Left colon (tissue), 2 donors: ENCODE data around the gene C22orf15. TPM values are rescaled to one million over a fixed set of nuclear protein-coding genes. Genes with fewer than 3 reads are reported as not detected.

ENCODE experiments used
- ATAC-seq: fragments of 200-7000 bp; cut with Tn5 transposase; one replicate; pipeline ENCODE4 v1.9.1; 2020; ENCODE audit warnings: mild to moderate bottlenecking, moderate library complexity
- DNase-seq, 2 donors: peaks; one replicate each; pipeline ENCODE4 v3.0.0-alpha.2; 2020
- intact Hi-C, 2 donors: fragments of 100-400 bp; cut with DNase I in 1 of 2; cut with micrococcal nuclease in 1 of 2; formaldehyde crosslinking; loops; one replicate each; pipeline versions ENCODE4 v1.11.2 to v1.14.0; 2022; cut with DNase I, micrococcal nuclease
- total RNA-seq, 2 donors: library from RNA; stranded (reverse); fragmentation: NEBNext Ultra II Directional; extraction: Animal tissue kit (Norgen Biotek cat#: 25700); gene quantifications; one replicate each; pipeline ENCODE4 v1.2.1, GENCODE V29; 2021
- donor health status: DM: no; HTN: no; CAD: no.
- donor health status: DM: yes; HTN: yes; CAD: no.

C22orf15 gene
- total RNA-seq, 2 donors from 2014 or later = not detected

DNA sequence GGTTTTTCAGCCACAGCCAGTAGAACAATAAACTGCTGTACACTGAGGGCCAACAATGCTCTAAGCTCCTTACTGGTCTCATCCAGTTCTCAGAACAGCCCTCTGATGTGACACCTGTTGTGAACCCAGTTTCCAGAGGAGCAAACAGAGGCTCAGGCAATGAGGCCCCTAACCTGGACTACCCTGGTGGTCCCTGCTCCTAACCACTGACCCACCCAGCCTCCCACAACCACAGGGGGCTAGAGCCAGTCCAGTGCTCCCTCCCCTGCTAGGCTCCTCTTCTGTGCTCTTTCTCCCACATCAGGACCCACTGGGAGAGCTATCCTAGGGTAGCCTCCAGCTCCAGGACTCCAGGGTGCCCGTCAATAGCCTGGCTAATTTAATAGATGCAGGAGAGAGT lies 19.9 kb downstream of the C22orf15 start:
- intact Hi-C loops = no loop called here
- ATAC-seq (no peak), DNase-seq (no peak)

GRCh38 chr22:23783265-23784150 lies 20.7 kb downstream of the C22orf15 start:
- DNase-seq = no peak
- intact Hi-C loops = no loop called here
- no peak for ATAC-seq

DNA sequence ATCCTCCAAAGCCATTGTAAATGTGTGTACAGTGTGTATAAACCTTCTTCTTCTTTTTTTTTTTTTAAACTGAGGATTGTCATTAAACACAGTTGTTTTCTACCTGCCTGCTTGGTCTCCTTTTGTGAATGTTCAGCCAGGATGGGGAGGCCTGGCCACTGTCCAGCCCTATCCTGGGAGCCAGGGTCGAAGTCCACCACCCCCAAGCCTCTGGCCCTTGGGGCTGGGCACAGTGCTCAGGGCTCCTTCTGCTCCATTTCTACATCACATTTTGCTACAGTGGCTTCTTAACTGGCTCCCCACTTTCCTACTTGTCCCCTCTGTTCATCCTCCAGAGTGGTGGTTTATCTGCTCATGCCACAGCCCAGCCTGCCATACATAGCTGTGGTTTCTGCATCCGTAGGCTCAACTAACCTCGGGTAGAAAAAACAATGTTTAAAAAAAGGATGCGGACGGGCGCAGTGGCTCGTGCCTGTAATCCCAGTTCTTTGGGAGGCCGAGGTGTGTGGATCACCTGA lies 21.5 kb downstream of the C22orf15 start:
- peak; percentile 47 for ATAC-seq
- intact Hi-C loops = no loop called here
- peak in 1 of 2 donors; percentile 72 for DNase-seq

DNA sequence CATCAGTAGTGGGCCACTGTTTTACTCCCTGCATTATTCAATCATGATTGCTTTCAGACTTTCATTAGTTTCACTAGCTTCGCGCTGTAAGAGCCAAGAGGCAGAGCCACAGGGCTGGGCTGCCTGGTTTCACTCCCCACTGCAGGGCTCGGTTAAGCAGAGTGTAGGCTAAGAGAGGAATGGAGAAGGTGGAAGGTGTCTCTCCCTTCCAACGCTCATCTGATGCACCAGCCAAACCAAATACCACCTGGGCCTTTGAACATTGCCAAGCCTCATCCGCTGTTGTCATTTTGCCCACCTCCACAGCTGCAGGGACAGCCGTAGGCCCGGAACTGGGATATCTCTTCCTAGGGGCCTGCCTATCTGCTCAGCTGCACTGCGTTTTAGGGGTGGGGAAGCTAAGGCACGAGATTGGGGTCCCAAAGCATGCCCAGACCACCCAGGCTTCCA lies 23.5 kb downstream of the C22orf15 start:
- ATAC-seq = no peak
- intact Hi-C loops = no loop called here
- DNase-seq = no peak

DNA sequence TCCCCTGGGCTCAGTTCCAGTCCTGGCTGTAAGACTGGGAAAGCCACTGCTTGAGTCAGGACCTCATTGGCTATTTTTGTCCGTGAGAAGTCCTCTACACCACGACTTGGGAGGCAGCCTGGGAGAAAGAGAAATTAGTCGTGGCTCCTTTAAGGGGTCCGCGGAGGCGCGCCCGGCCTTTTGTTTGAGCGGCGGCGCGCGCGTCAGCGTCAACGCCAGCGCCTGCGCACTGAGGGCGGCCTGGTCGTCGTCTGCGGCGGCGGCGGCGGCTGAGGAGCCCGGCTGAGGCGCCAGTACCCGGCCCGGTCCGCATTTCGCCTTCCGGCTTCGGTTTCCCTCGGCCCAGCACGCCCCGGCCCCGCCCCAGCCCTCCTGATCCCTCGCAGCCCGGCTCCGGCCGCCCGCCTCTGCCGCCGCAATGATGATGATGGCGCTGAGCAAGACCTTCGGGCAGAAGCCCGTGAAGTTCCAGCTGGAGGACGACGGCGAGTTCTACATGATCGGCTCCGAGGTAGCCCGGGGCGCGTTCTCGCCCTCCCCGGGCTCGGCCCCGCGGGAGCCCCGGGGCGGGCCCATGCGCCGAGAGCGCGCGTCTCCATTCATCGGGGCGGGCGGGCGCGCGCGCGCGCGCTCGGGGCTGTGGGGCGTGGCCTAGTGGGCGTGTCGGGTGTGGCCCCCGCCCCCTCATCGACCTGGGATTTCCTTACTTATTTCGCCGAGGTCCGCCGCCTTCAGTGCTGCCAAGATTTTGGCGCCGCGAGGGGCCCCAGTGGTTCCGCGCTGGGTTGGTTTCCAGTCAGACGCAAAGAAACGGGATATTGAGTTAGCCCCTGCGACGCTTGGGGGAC lies 24.2 kb downstream of the C22orf15 start, which contains the start of gene SMARCB1:
SMARCB1 (plus strand) TSS at position 215 of the 848 bp plus-strand sequence; CDS start at position 419, 204 bp downstream.
- intact Hi-C loops = no loop called here
- DNase-seq = peak; percentile 85 to 95
- ATAC-seq = peak; percentile 94

GRCh38 chr22:23787600-23787896 lies 24.8 kb downstream of the C22orf15 start:
- ATAC-seq (peak; percentile 5), DNase-seq (no peak)
- intact Hi-C loops = no loop called here

DNA sequence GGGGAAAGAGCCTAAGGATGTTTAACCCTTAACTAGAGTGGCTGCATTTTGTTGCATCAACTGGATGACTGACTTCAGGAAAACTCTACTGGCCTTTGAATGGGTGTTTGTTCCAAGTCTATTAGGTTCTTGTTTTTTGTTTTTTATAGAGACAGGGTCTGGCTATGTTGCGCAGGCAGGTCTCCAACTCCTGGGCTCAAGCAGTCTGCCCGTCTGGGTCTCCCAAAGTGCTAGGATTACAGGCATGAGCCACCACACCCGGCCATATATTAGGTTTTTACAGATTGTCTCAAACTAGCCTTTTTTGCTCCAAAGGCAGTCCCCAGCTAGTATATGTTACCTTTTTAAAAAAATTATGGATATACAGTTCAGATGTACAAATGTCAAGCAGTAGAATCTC lies 25.1 kb downstream of the C22orf15 start:
- no peak for DNase-seq

GRCh38 chr22:23789121-23789520 lies 26.3 kb downstream of the C22orf15 start:
- intact Hi-C loops = no loop called here
- DNase-seq (no peak), ATAC-seq (no peak)

More for the DNA sequence above, 25.1 kb downstream of the C22orf15 start:
- intact Hi-C loops = no loop called here
- ATAC-seq = no peak

- DNase-seq (no peak), ATAC-seq (no peak)
- intact Hi-C loops = no loop called here
Measured at GRCh38 chr22:23789638-23790037, 26.8 kb downstream of the C22orf15 start.

DNA sequence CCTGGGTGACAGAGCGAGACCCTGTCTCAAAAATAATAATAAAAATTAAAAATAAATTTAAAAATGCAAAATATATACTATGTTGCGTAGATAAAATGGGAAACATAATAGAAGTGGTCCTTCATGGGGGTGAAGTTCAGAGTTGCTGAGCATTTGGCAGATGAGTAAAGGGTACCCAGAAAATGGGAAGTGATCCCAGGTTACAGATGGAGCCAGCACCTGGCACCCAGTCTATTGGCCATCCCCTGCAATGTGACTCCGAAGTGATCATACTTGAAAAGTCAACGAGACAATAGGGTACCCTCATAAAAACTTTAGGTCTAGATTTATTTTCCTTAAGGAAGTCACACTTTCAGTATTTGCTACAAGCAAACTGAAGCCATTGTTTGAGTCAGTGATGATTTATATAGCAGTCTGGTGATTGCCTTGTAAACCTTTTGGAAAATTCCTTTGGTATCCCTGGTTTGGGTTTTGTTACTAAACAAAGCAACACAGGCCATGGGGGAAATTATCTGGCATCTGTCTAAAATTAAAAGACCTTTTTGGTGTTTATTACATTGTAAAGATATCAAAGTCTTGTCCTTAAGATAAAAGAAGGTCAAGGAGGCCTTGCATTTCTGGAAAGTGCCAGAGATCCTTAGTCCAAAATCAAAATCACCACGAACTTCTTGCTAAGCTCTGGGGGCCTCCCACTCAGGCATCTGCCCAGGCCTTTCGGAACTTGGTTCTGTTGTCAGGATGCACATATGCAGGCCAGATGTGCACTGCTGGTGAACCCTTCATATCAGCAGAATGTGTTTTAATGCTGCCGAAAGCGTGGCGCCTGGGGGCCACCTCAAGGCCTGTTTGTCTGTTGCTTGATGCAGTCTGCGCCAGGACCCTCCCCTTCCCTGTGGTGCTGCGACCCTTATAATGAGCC lies 28.3 kb downstream of the C22orf15 start:
- no peak for ATAC-seq
- DNase-seq = no peak
- intact Hi-C loops = no loop called here

- DNase-seq (no peak), ATAC-seq (peak; percentile 47)
- intact Hi-C loops = no loop called here
Measured at GRCh38 chr22:23791738-23792645, 29.2 kb downstream of the C22orf15 start.

- intact Hi-C loops = no loop called here
- no peak for ATAC-seq
- DNase-seq = no peak
Measured at GRCh38 chr22:23793326-23793725, 30.5 kb downstream of the C22orf15 start.

DNA sequence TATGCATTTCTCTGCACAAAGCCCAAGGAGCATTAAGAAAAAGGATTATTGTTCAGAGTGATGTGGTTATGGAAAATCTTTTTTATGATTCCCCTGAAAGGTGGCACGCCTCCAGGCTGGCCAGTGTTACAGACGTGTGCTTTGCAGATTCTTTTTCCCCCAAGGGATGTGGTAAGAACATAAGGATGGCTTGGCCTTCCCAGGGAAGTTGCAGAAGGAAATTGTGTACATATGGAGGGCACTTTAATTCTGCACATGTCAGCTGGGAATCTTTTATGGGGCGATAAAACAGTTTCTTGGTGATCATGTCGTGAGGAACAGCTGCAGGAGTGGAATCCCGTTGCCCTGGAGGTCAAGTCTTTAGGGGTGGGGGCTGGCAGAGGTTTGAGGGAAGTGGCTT lies 33.7 kb downstream of the C22orf15 start:
- ATAC-seq (no peak), DNase-seq (no peak)
- intact Hi-C loops = no loop called here

DNA sequence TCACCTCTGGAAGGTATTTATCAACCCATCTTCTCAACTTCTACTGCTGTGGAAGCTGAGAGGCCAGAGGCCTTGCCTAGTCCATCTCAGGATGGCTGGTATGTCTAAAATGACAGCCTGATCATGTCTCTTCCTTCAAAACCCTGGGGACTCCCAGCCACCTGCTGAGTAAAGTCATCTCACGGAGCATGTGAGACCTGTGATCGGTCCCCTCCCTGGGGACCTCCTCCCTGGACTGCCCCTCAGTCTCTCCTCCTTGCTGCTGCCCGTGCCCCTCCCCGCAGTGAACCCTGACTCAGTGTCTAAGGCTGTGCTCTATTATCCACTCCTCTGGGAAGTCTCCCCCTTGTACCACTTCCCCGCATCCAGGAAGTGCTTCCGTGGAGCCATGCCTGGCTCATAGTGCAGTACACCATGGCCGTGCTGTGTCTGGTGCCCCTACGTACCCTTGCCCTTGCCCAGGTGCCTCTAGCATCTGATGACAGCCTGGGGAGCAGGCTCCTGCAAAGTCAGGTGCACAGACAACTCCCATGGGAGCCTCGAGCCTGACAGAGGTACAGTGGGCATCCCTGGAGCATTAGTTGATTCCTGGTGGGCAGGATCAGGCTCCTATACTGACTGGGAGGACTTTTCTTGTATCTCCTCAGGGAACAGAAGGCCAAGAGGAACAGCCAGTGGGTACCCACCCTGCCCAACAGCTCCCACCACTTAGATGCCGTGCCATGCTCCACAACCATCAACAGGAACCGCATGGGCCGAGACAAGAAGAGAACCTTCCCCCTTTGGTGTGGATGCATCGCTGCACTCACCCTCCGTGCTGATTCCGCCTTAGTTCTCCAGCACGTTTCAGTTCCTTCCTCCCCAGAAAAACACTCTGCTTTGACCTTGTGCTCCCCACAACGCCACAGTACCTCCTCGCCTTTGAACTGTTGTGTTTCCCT lies 37.8 kb downstream of the C22orf15 start:
- DNase-seq (no peak), ATAC-seq (no peak)
- intact Hi-C loops = no loop called here

GRCh38 chr22:23801238-23801821 lies 38.5 kb downstream of the C22orf15 start:
- DNase-seq (no peak), ATAC-seq (no peak)
- intact Hi-C loops = no loop called here

- intact Hi-C loops = no loop called here
- no peak for DNase-seq
- ATAC-seq = no peak
Measured at GRCh38 chr22:23801886-23802377, 39.1 kb downstream of the C22orf15 start.
